GM12878 (cell line): ENCODE data around the gene EMX1. TPM values are rescaled to one million over a fixed set of nuclear protein-coding genes. Genes with fewer than 3 reads are reported as not detected.
A peak's percentile ranks its signal among the peaks of the same experiment; 100 is the strongest.

Experiments used
- ATAC-seq: fragments of 200-7000 bp; cut with Tn5 transposase; 3 replicates; pipeline ENCODE4 v1.9.1; 2020; ENCODE audit warnings: mild to moderate bottlenecking, moderate library complexity
- BruUV-seq: library from RNA; stranded (reverse); fragments of 400-500 nt; replicated peaks from 2 replicates; lab custom pipeline; 2021; lab: Mats Ljungman, UMichigan
- CTCF ChIA-PET: fragments of 300-600 bp; sonication (Branson Sonifier 250); formaldehyde crosslinking; extraction: SDS; loops from one replicate; lab custom pipeline; 2021; ENCODE audit warnings: inconsistent platforms; lab: Yijun Ruan, JAX
- POLR2A ChIA-PET: fragments of 350-600 bp; formaldehyde crosslinking; extraction: SDS; loops from one replicate; lab custom pipeline; 2021; ENCODE audit warnings: inconsistent platforms; lab: Charles Lee
- RAD21 ChIA-PET: fragments of 300-600 bp; sonication (Branson Sonifier 250); formaldehyde crosslinking; loops from one replicate; lab custom pipeline; 2023; ENCODE audit warnings: antibody characterized with exemption; ENCODE audit not compliant: unreplicated experiment; lab: Charles Lee
- SMC1A ChIA-PET: fragments of 300-600 bp; sonication (Branson Sonifier 250); formaldehyde crosslinking; loops from one replicate; lab custom pipeline; 2023; ENCODE audit not compliant: unreplicated experiment, uncharacterized antibody; lab: Charles Lee
- DNase-seq: peaks from one replicate; pipeline ENCODE4 v3.0.0-alpha.2; 2011; ENCODE audit warnings: low read depth, low spot score
- FAIRE-seq: peaks from 3 replicates; lab custom pipeline; 2011; peaks lifted over from hg19 to GRCh38; lab: Jason Lieb, UNC
- H2AFZ ChIP-seq: 2 replicates; pipeline ENCODE4 v1.6.0; 2011; ENCODE audit warnings: low read depth, low read length, control low read depth; ENCODE audit not compliant: control insufficient read depth
- H3K27ac ChIP-seq: 2 replicates; pipeline ENCODE4 v1.5.1; 2011; ENCODE audit warnings: control low read depth; ENCODE audit not compliant: control insufficient read depth, insufficient read depth
- H3K27me3 ChIP-seq, 2 experiments: replicated peaks in 1 of 2; 2 replicates each; pipeline versions ENCODE4 v1.6.0 to v1.6.1; 2011; ENCODE audit warnings: low read length in 1 of 2; ENCODE audit not compliant: control insufficient read depth in 2 of 2, insufficient read depth in 2 of 2
- H3K36me3 ChIP-seq, 2 experiments: 2 replicates each; pipeline ENCODE4 v1.5.1; 2011; ENCODE audit warnings: low read length in 1 of 2; ENCODE audit not compliant: control insufficient read depth in 2 of 2, insufficient read depth in 2 of 2
- H3K4me1 ChIP-seq: 2 replicates; pipeline ENCODE4 v1.6.1; 2011; ENCODE audit warnings: mild to moderate bottlenecking, low read length, moderate library complexity, mixed read lengths; ENCODE audit not compliant: control insufficient read depth, insufficient read depth
- H3K4me2 ChIP-seq: 2 replicates; pipeline ENCODE4 v1.6.0; 2011; ENCODE audit warnings: control low read depth; ENCODE audit not compliant: control insufficient read depth, insufficient read depth
- H3K4me3 ChIP-seq: fragments of 200-600 bp; sonication (generic); 2 replicates; pipeline ENCODE4 v1.5.1; 2016
- H3K79me2 ChIP-seq: 2 replicates; pipeline ENCODE4 v1.6.0; 2011; ENCODE audit warnings: low read length; ENCODE audit not compliant: control insufficient read depth, insufficient read depth
- H3K9ac ChIP-seq: 2 replicates; pipeline ENCODE4 v1.8.0; 2011; ENCODE audit warnings: low read length, control low read depth, mixed read lengths; ENCODE audit not compliant: control insufficient read depth, insufficient read depth
- H3K9me3 ChIP-seq: replicated peaks from 3 replicates; pipeline ENCODE4 v1.5.1; 2011; ENCODE audit warnings: mild to moderate bottlenecking, low read length; ENCODE audit not compliant: control insufficient read depth, insufficient read depth
- H4K20me1 ChIP-seq: 2 replicates; pipeline ENCODE4 v1.6.0; 2011; ENCODE audit not compliant: control insufficient read depth, insufficient read depth
- CEBPB ChIP-seq, 2 experiments: fragments of 150-350 bp in 1 of 2; IDR thresholded peaks; 2 replicates each; pipeline ENCODE4 v1.6.1; 2012 to 2014; ENCODE audit warnings: low read depth in 2 of 2, low read length in 2 of 2, borderline replicate concordance in 1 of 2, inconsistent platforms in 1 of 2
- EZH2 ChIP-seq: IDR thresholded peaks from 2 replicates; pipeline ENCODE4 v1.6.1; 2012; ENCODE audit warnings: low read depth, mild to moderate bottlenecking, control low read depth, inconsistent platforms, low read length, borderline replicate concordance; ENCODE audit not compliant: control insufficient read depth
- HDAC6 ChIP-seq: fragments of 200-600 bp; sonication (generic); IDR thresholded peaks from one replicate; pipeline ENCODE4 v1.8.0; 2017; ENCODE audit warnings: antibody characterized with exemption; ENCODE audit not compliant: unreplicated experiment
- IKZF1 ChIP-seq: fragments of 450-650 bp; conservative IDR thresholded peaks from 2 replicates; pipeline ENCODE4 v1.6.1; 2017; ENCODE audit warnings: antibody characterized with exemption, mild to moderate bottlenecking
- MYC ChIP-seq: IDR thresholded peaks from 2 replicates; pipeline ENCODE4 v1.6.1; 2011; ENCODE audit warnings: mild to moderate bottlenecking, low read length, moderate library complexity, inconsistent platforms; ENCODE audit not compliant: insufficient read depth, insufficient replicate concordance, insufficient read length, severe bottlenecking
- POLR2AphosphoS5 ChIP-seq: IDR thresholded peaks from 2 replicates; pipeline ENCODE4 v1.6.1; 2011; ENCODE audit warnings: mild to moderate bottlenecking, low read length, inconsistent platforms
- YBX1 ChIP-seq: fragments of 450-650 bp; IDR thresholded peaks from 2 replicates; pipeline ENCODE4 v1.6.1; 2016; ENCODE audit warnings: antibody characterized with exemption
- WGBS: methylation state at CpG from one replicate; pipeline ENCODE4 v1.1.6; 2016; ENCODE audit warnings: low lambda C conversion rate; ENCODE audit not compliant: insufficient replicate concordance, insufficient coverage; ENCODE audit errors: missing lambda C conversion rate; 5-methylcytosine and 5-hydroxymethylcytosine counted together
- in situ Hi-C: fragments of 300-500 bp; cut with MboI; formaldehyde crosslinking; loops from 9 replicates; pipeline ENCODE4 v1.14.3; 2018; ENCODE audit warnings: mixed read lengths
- intact Hi-C: fragments of 100-400 bp; cut with micrococcal nuclease; formaldehyde crosslinking; loops from one replicate; pipeline ENCODE4 v1.14.2; 2022; ENCODE audit not compliant: unreplicated experiment
- polyA plus RNA-seq, 11 experiments: library from polyadenylated mRNA; depleted of rRNA in 4 of 11; unstranded in 6 of 11; stranded (reverse) in 5 of 11; fragments of >200 nt; fragmentation: Nextera tagmentation in 4 of 11; fragmentation: Illumina TruSeq in 1 of 11; extraction: Ambion mirVana in 4 of 11; extraction: Trizol in 1 of 11; gene quantifications; 1 replicate in 1 of 11; 2 replicates in 10 of 11; pipeline versions ENCODE4 v1.2.1 to v1.2.3, GENCODE V29; 2011 to 2016; ENCODE audit warnings: inconsistent platforms in 2 of 11, missing spikeins in 2 of 11, low read depth in 1 of 11
- total RNA-seq, 4 experiments: library from RNA; depleted of rRNA in 3 of 4; stranded (reverse); fragments of >200 nt in 3 of 4; fragmentation: Illumina TruSeq in 1 of 4; extraction: Trizol in 1 of 4; gene quantifications; 2 replicates each; pipeline versions ENCODE4 v1.2.1 to v1.2.3, GENCODE V29; 2013 to 2021
- TF ChIP-seq, protein P1 (sequence below): fragments of 450-650 bp; formaldehyde crosslinking; IDR thresholded peaks from 2 replicates; pipeline ENCODE4 v1.4.0; 2020; ENCODE audit warnings: mild to moderate bottlenecking, moderate library complexity
- TF ChIP-seq, protein P2 (sequence below): fragments of 450-650 bp; IDR thresholded peaks from 2 replicates; pipeline ENCODE4 v1.6.1; 2017; ENCODE audit warnings: mild to moderate bottlenecking
- TF ChIP-seq, protein P3 (sequence below): fragments of 450-650 bp; conservative IDR thresholded peaks from 2 replicates; pipeline ENCODE4 v1.6.1; 2017; ENCODE audit warnings: mild to moderate bottlenecking, moderate library complexity
- TF ChIP-seq, protein P4 (sequence below): fragments of 450-650 bp; IDR thresholded peaks from 2 replicates; pipeline ENCODE4 v1.6.1; 2014; ENCODE audit warnings: mild to moderate bottlenecking

Gene EMX1
- total and polyA plus RNA-seq, 10 of the 15 experiments (the other 5 are each of a cell fraction or from before 2014, with no cell fraction given) = 0.07 to 5.1 (median 1.2) TPM; not detected in 1

DNA sequence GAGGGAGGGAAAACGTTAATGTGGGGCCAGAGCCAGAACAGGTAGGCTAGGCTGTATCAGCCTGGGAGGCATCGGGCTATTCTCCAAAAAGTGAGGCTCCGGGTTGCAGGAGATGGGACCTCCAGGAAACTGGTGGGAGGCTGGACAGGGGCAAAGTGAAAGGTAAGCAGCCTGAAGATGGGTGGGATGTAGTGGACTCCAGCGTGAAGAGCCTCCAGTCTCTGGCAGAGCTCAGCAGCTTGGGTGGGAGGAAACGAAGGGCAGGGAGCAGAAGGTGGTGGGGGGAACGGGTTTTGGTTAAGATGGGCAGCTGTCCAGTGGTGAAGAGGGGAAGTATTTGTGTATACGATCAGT lies 3.1 kb upstream of the EMX1 start (continued):
- TF ChIP-seq, protein P1, sequence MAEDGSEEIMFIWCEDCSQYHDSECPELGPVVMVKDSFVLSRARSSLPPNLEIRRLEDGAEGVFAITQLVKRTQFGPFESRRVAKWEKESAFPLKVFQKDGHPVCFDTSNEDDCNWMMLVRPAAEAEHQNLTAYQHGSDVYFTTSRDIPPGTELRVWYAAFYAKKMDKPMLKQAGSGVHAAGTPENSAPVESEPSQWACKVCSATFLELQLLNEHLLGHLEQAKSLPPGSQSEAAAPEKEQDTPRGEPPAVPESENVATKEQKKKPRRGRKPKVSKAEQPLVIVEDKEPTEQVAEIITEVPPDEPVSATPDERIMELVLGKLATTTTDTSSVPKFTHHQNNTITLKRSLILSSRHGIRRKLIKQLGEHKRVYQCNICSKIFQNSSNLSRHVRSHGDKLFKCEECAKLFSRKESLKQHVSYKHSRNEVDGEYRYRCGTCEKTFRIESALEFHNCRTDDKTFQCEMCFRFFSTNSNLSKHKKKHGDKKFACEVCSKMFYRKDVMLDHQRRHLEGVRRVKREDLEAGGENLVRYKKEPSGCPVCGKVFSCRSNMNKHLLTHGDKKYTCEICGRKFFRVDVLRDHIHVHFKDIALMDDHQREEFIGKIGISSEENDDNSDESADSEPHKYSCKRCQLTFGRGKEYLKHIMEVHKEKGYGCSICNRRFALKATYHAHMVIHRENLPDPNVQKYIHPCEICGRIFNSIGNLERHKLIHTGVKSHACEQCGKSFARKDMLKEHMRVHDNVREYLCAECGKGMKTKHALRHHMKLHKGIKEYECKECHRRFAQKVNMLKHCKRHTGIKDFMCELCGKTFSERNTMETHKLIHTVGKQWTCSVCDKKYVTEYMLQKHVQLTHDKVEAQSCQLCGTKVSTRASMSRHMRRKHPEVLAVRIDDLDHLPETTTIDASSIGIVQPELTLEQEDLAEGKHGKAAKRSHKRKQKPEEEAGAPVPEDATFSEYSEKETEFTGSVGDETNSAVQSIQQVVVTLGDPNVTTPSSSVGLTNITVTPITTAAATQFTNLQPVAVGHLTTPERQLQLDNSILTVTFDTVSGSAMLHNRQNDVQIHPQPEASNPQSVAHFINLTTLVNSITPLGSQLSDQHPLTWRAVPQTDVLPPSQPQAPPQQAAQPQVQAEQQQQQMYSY (CRISPR knock-in tag) = no peak
- TF ChIP-seq, protein P2, sequence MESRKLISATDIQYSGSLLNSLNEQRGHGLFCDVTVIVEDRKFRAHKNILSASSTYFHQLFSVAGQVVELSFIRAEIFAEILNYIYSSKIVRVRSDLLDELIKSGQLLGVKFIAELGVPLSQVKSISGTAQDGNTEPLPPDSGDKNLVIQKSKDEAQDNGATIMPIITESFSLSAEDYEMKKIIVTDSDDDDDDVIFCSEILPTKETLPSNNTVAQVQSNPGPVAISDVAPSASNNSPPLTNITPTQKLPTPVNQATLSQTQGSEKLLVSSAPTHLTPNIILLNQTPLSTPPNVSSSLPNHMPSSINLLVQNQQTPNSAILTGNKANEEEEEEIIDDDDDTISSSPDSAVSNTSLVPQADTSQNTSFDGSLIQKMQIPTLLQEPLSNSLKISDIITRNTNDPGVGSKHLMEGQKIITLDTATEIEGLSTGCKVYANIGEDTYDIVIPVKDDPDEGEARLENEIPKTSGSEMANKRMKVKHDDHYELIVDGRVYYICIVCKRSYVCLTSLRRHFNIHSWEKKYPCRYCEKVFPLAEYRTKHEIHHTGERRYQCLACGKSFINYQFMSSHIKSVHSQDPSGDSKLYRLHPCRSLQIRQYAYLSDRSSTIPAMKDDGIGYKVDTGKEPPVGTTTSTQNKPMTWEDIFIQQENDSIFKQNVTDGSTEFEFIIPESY = no peak
- TF ChIP-seq, all 136 proteins: peak for 0

DNA sequence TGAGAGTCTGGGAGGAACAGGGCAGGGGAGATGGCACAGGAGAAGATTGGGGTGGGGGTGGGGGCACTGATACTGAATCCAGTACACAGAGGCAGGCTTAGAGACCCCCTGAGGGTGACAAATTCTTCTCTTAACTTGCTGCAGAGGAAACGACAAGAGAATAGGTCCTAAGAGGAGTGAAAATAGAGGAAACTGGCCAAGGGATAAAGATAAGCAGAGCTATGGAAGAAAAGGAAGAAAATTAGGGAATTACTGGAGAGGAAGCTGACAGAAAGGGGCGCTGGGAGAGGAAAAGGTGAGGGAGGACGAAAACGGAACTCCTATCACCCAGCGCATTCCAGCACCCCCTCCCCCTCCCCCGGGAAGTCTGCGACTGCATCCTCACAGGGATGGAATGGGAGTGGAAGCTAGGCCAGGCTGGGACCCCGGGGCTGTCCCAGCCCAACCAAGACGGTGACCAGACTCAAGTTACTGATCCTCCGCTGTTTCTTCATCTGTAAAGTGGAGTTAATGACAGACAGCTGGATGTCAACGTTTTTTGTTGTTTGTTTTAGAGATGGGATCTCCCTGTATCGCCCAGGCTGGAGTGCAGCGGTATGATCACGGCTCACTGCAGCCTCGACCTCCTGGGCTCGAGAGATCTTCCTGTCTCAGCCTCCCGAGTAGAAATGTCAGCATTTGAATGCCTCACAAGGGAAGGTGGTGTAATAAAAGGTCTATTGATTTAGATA lies 2.6 kb upstream of the EMX1 start:
- CTCF ChIA-PET = interaction anchor here (1.0 to 6.3 kb wide), 5 partner anchors 12 to 263 kb away, joined by 4 to 106 read pairs (median 5); no protein-coding TSS in a partner anchor
- BruUV-seq = no TSS peak
- H3K9me3 ChIP-seq = no peaks in the 10 kb centered on the region
- H3K27me3 ChIP-seq = peaks cover 9 to 38% of the 10 kb centered on the region in 2 experiments
- DNase-seq (no peak), ATAC-seq (no peak), FAIRE-seq (no peak)
- POLR2A ChIA-PET = interaction anchor here (0.6 to 5.8 kb wide), 4 partner anchors 12 to 27 kb away, joined by 3 to 42 read pairs (median 4); partner anchors contain the start of gene SPR
- intact Hi-C loops = loop anchor here (5.0 kb wide), 1 partner anchor 158 kb away; the partner anchor contains the start of gene SFXN5
- H3K4me2 ChIP-seq = peak overlapping the region; percentile 90; the same call in 1 of the 2 replicates
- H3K4me1 ChIP-seq = peaks cover 9% of the 10 kb centered on the region
- SMC1A ChIA-PET = interaction anchor here (1.3 to 5.6 kb wide), 5 partner anchors 12 to 21 kb away, joined by 3 to 48 read pairs (median 6); no protein-coding TSS in a partner anchor
- H2AFZ ChIP-seq = no peak overlapping the region
- H4K20me1 ChIP-seq = no peaks in the 10 kb centered on the region
- no peak overlapping the region for H3K9ac ChIP-seq
- in situ Hi-C loops = no loop called here
- H3K27ac ChIP-seq = no peak overlapping the region
- H3K79me2 ChIP-seq = no peaks in the 10 kb centered on the region
- H3K4me3 ChIP-seq = no peak overlapping the region
- no peaks in the 10 kb centered on the region for H3K36me3 ChIP-seq
- RAD21 ChIA-PET = interaction anchor here (1.4 to 6.7 kb wide), 3 partner anchors 16 to 59 kb away, joined by 4 to 88 read pairs (median 7); no protein-coding TSS in a partner anchor
- 13% methylated on average over 17 of the region's 17 CpGs for WGBS
- TF ChIP-seq YBX1 = no peak
- TF ChIP-seq EZH2 = 0 out of 2 replicates have a peak, but pooled peaks have one; percentile 50
- TF ChIP-seq HDAC6 = no peak
- TF ChIP-seq IKZF1 = peak; percentile 14; the same call in 1 of the 2 replicates
- TF ChIP-seq, protein P3, sequence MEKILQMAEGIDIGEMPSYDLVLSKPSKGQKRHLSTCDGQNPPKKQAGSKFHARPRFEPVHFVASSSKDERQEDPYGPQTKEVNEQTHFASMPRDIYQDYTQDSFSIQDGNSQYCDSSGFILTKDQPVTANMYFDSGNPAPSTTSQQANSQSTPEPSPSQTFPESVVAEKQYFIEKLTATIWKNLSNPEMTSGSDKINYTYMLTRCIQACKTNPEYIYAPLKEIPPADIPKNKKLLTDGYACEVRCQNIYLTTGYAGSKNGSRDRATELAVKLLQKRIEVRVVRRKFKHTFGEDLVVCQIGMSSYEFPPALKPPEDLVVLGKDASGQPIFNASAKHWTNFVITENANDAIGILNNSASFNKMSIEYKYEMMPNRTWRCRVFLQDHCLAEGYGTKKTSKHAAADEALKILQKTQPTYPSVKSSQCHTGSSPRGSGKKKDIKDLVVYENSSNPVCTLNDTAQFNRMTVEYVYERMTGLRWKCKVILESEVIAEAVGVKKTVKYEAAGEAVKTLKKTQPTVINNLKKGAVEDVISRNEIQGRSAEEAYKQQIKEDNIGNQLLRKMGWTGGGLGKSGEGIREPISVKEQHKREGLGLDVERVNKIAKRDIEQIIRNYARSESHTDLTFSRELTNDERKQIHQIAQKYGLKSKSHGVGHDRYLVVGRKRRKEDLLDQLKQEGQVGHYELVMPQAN = no peak
- TF ChIP-seq, protein P4, sequence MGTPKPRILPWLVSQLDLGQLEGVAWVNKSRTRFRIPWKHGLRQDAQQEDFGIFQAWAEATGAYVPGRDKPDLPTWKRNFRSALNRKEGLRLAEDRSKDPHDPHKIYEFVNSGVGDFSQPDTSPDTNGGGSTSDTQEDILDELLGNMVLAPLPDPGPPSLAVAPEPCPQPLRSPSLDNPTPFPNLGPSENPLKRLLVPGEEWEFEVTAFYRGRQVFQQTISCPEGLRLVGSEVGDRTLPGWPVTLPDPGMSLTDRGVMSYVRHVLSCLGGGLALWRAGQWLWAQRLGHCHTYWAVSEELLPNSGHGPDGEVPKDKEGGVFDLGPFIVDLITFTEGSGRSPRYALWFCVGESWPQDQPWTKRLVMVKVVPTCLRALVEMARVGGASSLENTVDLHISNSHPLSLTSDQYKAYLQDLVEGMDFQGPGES = no peak
- TF ChIP-seq MYC = no peak
- no peak for TF ChIP-seq POLR2AphosphoS5
- TF ChIP-seq CEBPB (IDR thresholded peaks at IDR 0.05; ENCODE audit: borderline replicate concordance in 1 of 2, low read depth in 2 of 2, low read length in 2 of 2) = no peak
